Ecto neural progenitor cell (in vitro differentiated cells): ENCODE measurements around the gene DDX21.
"Not testable (repeated sequence)": the region's sequence is repeated elsewhere in the genome, so short reads cannot be mapped to it uniquely, and the experiment has no call there.

ENCODE experiments used
- DNase-seq: peaks from one replicate; pipeline ENCODE4 v3.0.0-alpha.2; 2018; ENCODE audit warnings: low spot score

Gene DDX21

DNA sequence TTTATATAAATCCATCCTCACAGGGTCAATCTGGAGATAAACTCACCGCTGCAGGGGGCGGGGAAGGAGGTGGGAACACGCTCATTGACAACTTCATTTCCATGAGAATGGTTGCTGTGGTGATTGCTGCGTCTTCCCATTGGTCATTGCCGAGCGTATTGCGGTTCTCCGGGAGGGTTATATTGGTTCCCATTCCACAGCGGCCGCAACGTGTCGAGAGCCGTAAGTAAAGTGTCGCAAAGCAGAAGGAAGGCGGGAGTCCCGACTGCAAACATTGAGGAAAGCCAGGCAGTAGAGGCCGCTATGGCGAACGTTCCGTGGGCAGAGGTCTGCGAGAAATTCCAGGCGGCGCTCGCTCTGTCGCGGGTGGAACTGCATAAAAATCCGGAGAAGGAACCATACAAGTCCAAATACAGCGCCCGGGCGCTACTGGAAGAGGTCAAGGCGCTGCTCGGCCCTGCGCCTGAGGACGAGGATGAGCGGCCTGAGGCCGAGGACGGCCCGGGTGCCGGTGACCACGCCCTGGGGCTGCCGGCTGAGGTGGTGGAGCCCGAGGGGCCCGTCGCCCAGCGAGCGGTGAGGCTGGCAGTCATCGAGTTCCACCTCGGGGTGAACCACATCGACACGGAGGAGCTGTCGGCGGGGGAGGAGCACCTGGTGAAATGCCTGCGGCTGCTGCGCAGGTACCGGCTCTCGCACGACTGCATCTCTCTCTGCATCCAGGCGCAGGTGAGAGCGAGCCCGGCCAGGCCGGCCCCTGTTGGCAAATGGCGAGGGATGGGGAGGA is 32.8 kb downstream of the DDX21 start, which contains the start of gene KIFBP:
KIFBP (plus strand) TSS at position 274 of the 787 bp plus-strand sequence; CDS start at position 304, 30 bp downstream.
- DNase-seq, result peak; percentile 96

DNA sequence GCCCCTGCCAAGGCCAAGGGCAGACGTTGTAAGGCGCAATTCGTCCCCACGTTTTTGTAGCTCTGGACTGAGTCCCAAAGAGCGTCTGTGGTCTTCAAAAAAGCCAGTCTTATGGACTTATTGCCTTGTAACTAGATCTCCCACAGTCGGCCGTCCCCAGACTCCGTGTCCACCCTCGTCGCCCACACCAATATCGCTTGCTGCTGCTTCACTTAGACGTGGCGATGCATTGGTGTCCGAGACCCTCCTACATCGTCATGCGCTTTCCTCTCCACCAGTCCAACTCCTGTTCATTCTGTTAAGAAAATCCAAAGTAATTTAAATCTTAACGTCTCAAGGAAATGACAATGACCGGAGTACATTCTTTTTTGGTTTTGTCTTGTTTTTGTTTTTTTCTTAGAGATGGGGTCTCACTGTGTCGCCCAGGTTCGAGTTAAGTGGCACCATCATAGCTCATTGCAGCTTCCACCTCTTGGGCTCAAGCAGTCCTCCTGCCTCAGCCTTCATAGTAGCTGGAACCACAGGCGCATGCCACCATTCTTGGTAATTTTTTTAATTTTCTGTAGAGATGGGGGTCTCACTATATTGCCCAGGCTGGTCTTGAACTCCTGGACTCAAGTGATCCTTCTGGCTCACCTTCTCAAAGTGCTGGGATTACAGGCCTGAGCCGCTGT is 33.5 kb downstream of the DDX21 start:
- no peak for DNase-seq

DNA sequence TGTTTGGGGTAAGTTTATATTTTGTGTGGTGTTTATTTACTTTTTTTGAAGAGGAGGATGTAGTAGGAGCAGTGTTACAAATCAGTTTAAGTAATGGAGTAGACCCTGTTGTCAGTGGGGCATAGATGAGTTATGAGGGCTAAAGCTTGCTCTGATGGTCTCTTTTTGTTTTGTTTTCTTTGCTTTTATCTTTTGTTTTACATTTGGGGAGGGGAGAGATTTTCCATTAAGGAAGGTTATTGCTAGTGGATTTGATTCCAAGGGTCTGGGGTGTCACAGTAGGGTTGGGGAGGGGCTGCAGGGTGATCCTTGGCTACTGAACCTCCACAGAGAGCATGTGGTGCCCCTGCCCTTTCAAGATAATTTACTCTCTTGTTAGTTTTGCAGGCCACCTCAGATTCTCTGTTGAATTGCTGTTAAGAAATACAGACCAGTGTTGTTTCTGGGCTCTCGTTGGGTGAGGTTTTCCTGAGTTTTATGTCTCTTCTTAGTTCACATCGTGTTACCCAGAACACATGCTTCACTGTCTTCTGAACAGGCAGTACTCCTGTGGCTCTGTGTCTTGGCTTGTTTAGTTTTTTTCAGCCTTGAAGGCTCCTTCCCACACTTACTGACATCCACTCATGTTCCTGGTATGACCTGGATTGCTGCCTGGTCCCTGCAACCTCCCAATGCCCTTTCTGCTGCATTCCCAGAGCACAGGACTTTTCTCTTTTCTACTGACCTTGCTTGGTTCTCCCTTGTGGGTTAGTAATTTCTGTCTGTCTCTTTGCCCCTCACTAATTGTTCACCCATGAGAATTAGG is 36.9 kb downstream of the DDX21 start:
- no peak for DNase-seq

DNA sequence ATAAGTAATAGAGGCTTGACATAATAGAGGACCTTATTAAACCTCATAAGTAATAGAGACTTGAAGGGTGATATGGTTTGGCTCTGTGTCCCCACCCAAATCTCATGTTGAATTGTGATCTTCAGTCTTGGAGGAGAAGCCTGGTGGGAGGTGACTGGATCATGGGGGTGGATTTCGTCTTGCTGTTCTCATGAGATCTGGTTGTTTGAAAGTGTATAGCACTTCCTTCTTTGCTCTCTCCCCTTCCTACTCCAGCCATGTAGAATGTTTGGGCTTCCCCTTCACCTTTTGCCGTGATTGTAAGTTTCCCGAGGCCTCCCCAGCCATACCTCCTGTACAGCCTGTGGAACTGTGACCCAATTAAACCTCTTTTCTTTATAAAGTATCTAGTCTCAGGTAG is 41.2 kb downstream of the DDX21 start:
- no peak for DNase-seq

DNA sequence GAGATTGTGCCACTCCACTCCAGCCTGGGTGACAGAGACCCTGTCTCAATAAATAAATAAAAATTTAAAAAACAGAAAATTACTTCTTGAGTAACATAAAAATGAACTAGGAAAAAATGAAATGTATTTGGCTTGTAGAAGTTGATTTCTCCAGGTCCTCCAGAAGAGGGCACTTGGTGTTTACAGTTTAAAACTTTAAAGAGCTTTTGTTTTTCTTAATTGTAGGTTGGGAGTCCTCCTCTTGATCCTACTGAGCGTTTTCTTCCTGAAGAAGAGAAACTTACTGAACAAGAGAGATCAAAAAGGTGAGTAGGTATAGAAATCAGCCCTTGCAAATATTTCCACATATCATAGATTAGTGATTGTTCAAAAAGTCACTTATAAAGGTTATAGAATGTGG is 48.9 kb downstream of the DDX21 start:
- DNase-seq, result no peak

DNA sequence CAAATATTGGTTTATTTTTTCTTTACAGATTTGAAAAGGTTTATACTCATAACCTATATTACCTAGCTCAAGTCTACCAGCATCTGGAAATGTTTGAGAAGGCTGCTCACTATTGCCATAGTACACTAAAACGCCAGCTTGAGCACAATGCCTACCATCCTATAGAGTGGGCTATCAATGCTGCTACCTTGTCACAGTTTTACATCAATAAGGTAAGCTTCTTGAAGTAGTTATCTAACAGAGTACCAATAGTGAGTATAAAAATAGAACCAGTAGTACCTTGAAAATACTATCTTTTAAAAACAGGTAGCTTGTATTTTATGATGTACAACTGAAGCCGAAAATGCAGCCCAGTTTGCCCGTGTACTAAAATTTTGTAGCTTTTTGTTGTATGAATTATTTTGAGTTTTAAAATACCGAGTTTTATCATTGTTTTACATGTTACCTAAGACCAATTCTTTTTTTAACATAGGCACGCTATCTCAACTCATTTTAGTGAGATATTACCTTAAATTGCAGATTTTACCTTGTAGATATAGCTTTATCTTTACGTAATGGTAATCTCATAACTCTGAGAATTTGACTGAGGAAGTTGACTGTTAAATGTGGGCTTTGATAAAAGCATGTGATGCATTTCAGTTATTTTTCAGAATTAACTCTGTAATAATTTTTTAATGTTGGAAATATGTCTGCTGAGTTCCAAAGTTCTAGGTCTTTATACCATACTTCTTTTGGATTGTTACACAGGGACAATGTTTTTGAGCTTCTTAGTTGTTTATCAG is 49.9 kb downstream of the DDX21 start:
- no peak for DNase-seq

DNA sequence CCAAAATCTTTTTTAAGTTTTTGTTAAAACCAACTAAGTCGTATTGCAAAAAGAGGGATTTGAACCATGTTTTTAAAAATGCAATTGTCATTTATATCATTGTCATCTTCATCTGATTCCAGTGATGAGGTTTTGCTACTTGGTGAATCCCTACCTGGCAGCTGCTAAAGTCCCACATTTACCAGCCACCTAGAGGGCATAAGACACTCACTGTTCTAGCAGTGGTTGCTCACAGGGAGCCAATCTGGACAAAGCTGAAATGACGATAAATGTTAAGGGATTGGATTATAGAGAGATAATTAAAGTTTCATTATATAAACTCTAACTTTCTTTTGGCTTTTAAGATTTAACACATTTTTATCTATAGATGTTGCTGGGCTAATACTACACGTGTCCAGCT is 51.3 kb downstream of the DDX21 start:
- no peak for DNase-seq

DNA sequence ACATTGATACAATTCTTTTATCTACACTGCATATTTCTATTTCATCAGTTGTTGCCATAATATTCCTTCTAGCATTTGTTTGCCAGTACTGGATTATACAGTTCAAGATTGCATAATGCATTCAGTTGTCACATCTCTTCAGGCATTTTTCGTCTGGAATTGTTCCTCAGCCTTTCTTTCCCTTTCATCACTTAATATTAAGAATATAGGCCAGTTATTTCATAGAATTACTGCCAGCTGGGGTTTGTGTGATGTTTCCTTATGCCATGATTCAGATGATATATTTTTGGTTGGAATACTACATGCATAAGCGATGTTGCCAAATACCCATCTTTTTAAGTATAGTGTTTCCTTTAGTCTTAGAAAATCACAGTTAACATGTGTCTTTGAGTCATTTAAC is 53.4 kb downstream of the DDX21 start:
- no peak for DNase-seq

DNA sequence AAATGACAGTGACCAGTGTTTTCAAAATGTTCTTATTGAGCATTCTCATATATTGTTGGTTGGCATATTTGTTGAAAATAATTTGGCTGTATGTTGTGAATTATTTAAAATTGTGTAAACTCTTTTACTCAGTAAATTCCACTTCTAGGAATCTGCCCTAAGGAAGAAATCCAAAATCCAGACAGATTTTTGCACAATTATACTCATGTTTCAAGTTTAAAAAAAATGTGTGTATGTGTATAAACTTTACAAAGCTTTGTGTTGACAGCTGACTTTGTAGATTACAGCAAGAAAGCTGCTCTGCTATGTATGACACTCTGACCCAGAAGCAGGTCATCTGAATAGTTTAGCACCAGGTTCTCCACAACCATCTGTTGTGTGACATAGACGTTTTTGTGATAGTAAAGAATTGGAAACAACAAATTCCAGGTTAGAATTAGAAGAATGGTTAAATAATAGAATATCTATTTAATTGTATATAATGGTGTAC is 54.2 kb downstream of the DDX21 start:
- no peak for DNase-seq

DNA sequence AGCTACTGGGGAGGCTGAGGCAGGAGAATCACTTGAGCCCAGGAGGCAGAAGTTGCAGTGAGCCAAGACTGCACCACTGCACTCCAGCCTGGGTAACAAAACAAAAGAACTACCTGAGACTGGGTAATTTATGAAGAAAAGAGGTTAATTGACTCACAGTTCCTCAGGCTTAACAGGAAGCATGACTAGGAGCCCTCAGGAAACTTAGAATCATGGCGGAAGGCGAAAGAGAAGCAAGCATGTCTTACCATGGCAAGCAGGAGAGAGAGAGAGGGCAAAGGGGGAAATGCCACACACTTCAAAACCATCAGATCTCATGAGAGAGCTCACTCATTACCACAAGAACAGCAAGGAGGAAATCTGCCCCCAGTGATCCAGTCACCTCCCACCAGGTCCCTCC is 56.8 kb downstream of the DDX21 start:
- not testable (repeated sequence) for DNase-seq

DNA sequence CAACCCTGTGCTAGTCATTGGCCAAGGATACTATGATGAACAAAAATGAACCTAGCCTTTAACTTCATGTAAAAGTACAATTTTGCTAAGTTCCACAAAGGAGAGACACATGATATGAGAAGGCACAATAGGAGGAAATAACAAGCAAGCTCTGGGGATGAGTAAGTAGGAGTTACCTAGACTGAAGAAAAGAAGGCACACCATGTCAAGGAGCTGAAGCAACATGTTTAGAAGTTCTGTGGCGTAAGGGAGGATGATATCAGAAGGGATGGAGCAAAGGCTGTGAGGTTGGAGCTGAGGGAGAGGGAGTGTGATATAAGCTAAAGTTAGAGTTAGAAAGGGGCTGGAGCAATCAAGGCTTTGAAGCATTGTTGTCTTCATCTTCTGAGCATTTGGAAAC is 58.2 kb downstream of the DDX21 start:
- DNase-seq, result no peak

DNA sequence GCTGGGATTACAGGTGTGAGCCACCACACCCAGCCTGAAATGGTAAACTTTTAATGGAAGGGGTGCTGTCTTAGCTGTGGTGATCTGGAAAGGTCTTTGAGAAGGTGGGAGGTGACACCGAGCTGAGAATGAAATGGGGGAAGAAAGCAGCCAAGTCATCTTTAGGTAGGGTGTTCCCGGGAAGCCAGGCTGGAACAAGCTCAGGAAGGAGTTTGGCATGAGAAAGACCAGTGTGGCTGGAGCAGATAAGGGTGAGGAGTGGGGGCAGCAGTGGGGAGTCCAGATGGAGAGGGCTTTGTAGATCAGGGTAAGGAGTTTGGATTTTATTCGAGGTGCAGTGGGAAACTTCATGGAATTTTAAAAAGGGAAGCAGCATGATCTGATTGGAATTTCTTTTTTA is 62.6 kb downstream of the DDX21 start:
- DNase-seq, result no peak

DNA sequence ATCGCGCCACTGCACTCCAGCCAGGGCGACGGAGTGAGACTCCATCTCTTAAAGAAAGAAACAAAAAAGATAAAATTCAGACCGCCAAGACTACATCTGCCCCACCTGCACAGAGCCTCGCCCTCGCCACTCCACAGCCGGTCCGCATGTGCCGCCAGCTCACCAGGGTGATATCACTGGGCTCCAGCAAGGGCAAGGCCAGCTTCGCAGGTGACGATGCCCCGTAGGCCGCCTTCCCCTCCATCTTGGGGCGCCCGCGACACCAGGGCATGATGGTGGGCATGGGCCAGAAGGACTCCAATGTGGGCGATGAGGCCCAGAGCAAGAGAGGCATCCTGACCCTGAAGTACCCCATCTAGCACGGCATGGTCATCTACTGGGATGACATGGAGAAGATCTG is 66.6 kb downstream of the DDX21 start:
- no peak for DNase-seq

DNA sequence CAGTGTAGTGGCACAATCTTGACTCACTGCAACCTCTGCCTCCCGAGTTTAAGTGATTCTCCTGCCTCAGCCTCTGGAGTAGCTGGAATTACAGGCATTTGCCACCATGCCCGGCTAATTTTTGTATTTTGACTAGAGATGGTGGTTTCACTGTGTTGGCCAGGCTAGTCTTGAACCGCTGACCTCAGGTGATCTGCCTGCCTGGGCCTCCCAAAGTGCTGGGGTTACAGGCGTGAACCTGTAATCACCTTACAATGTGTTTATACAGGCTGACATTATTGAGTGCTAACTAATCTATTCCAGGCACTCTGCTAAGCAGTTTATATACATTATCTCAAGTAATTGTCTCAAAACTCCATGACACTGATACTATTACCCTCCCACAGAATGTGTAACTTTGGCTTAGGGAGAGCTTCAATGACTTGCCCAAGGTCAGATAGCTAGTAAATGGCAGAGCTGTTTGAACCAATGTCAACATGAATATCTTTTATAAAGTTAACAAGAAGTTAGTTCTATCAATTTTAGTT is 69.5 kb downstream of the DDX21 start:
- DNase-seq, result no peak

DNA sequence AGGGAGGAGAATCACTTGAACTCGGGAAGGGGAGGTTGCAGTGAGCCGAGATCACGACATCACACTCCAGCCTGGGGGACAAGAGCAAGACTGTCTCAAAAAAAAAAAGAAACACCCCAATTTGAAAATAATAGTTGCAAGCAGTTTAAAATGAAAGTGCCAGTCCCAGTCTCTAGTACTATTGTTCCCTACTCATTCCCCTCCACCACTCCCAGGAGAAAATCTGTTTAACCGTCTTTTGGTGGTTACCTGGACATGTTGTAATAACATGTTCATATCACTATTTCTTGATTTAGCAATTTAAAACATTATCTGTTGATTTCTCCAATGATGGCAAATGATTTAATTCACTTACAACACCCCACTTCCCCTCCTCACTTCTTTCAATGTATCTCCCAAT is 77.3 kb downstream of the DDX21 start:
- no peak for DNase-seq
